Endothelial cell of umbilical vein (primary cell): ENCODE measurements around the gene CPSF4. TPM values are rescaled to one million over a fixed set of nuclear protein-coding genes. Genes with fewer than 3 reads are reported as not detected.

Experiments used
- BruUV-seq: library from RNA; stranded (reverse); fragments of 400-500 nt; replicated peaks from 2 replicates; lab custom pipeline; 2021; lab: Mats Ljungman, UMichigan
- CTCF ChIA-PET: fragments of 300-600, 350-600 bp; sonication (Branson Sonifier 250); formaldehyde crosslinking; loops from one replicate; lab custom pipeline; 2021; ENCODE audit warnings: antibody characterized with exemption, inconsistent platforms; lab: Charles Lee
- POLR2A ChIA-PET: fragments of 300-600, 350-600 bp; sonication (Branson Sonifier 250); formaldehyde crosslinking; loops from one replicate; lab custom pipeline; 2021; ENCODE audit warnings: antibody characterized with exemption, inconsistent platforms; lab: Charles Lee
- DNase-seq: peaks from one replicate; pipeline ENCODE4 v3.0.0-alpha.2; 2011; ENCODE audit warnings: low read depth, low spot score
- FAIRE-seq: peaks from 2 replicates; lab custom pipeline; 2011; peaks lifted over from hg19 to GRCh38; lab: Jason Lieb, UNC
- H2AFZ ChIP-seq: 2 replicates; pipeline ENCODE4 v1.6.0; 2012; ENCODE audit warnings: low read depth, low read length, control low read depth, inconsistent platforms
- H3K27ac ChIP-seq: 2 replicates; pipeline ENCODE4 v1.5.1; 2011; ENCODE audit warnings: low read depth, mild to moderate bottlenecking, control low read depth, low read length, moderate library complexity; ENCODE audit not compliant: insufficient read depth
- H3K27me3 ChIP-seq, 2 experiments: 2 replicates each; pipeline versions ENCODE4 v1.6.0 to v1.6.1; 2011; ENCODE audit warnings: low read length in 2 of 2, mixed read lengths in 1 of 2; ENCODE audit not compliant: control insufficient read depth in 2 of 2, insufficient read depth in 2 of 2
- H3K36me3 ChIP-seq, 2 experiments: 2 replicates in 1 of 2; 3 replicates in 1 of 2; pipeline ENCODE4 v1.5.1; 2011; ENCODE audit warnings: low read length in 2 of 2, mild to moderate bottlenecking in 1 of 2, moderate library complexity in 1 of 2; ENCODE audit not compliant: control insufficient read depth in 2 of 2, insufficient read depth in 2 of 2; ENCODE audit errors: extremely low read depth in 1 of 2
- H3K4me1 ChIP-seq: 3 replicates; pipeline ENCODE4 v1.5.1; 2011; ENCODE audit warnings: mild to moderate bottlenecking, low read length; ENCODE audit not compliant: control insufficient read depth, insufficient read depth; ENCODE audit errors: extremely low read depth
- H3K4me2 ChIP-seq: 2 replicates; pipeline ENCODE4 v1.6.1; 2011; ENCODE audit warnings: low read length, control low read depth, mixed read lengths; ENCODE audit not compliant: insufficient read depth
- H3K4me3 ChIP-seq, 3 experiments: fragments of 200-600 bp in 1 of 3; sonication (generic), shearing (Covaris generic) in 1 of 3; replicated peaks in 1 of 3; 2 replicates each; pipeline ENCODE4 v1.5.1; 2011 to 2016; ENCODE audit warnings: control low read depth in 3 of 3, low read length in 3 of 3, mild to moderate bottlenecking in 2 of 3, inconsistent platforms in 1 of 3, low read depth in 1 of 3, moderate library complexity in 1 of 3; ENCODE audit not compliant: insufficient read depth in 1 of 3
- H3K79me2 ChIP-seq: 2 replicates; pipeline ENCODE4 v1.6.0; 2012; ENCODE audit warnings: low read length, inconsistent platforms; ENCODE audit not compliant: control insufficient read depth, insufficient read depth
- H3K9ac ChIP-seq: replicated peaks from 2 replicates; pipeline ENCODE3; 2011; ENCODE audit warnings: low read length, control low read depth; ENCODE audit not compliant: insufficient read depth; ENCODE audit errors: extremely low read depth
- H3K9me1 ChIP-seq: replicated peaks from 3 replicates; pipeline ENCODE4 v1.6.0; 2011; ENCODE audit warnings: mild to moderate bottlenecking, low read length; ENCODE audit not compliant: control insufficient read depth, insufficient read depth; ENCODE audit errors: extremely low read depth
- H3K9me3 ChIP-seq: replicated peaks from 2 replicates; pipeline ENCODE4 v1.5.1; 2012; ENCODE audit warnings: low read length, inconsistent platforms; ENCODE audit not compliant: control insufficient read depth, insufficient read depth
- H4K20me1 ChIP-seq: replicated peaks from 2 replicates; pipeline ENCODE3; 2011; ENCODE audit warnings: mild to moderate bottlenecking, low read length; ENCODE audit not compliant: control insufficient read depth, insufficient read depth; ENCODE audit errors: extremely low read depth
- EZH2 ChIP-seq: IDR thresholded peaks from 2 replicates; pipeline ENCODE4 v1.6.1; 2012; ENCODE audit warnings: borderline replicate concordance, low read depth, mild to moderate bottlenecking, moderate library complexity, low read length, inconsistent platforms; ENCODE audit not compliant: severe bottlenecking
- POLR2AphosphoS5 ChIP-seq: IDR thresholded peaks from 2 replicates; pipeline ENCODE4 v1.6.1; 2012; ENCODE audit warnings: low read depth, mild to moderate bottlenecking, control low read depth, low read length, moderate library complexity; ENCODE audit not compliant: insufficient read depth
- dilution Hi-C: fragments of 300-500 bp; cut with MboI; formaldehyde crosslinking; loops from one replicate; pipeline ENCODE4 v1.15.0; 2019; ENCODE audit warnings: low sequenced_read_pairs; ENCODE audit not compliant: extremely low pct_ligation_motif_present
- intact Hi-C: fragments of 100-400 bp; cut with micrococcal nuclease; formaldehyde crosslinking; loops from one replicate; pipeline ENCODE4 v1.10.0; 2022
- polyA plus RNA-seq, 4 experiments: library from polyadenylated mRNA; depleted of rRNA in 3 of 4; stranded (reverse) in 3 of 4; unstranded in 1 of 4; fragments of >200 nt; gene quantifications; 2 replicates each; pipeline versions ENCODE4 v1.2.1 to v1.2.3, GENCODE V29; 2011 to 2012; ENCODE audit warnings: missing spikeins in 1 of 4
- total RNA-seq: library from RNA; stranded (reverse); gene quantifications from 2 replicates; pipeline ENCODE4 v1.2.3, GENCODE V29; 2021
- TF ChIP-seq, protein P1 (sequence below), 2 donors: IDR thresholded peaks; 1 replicate in 1 of 2; 2 replicates in 1 of 2; pipeline ENCODE4 v1.5.1; 2011; ENCODE audit warnings: low read length in 2 of 2, mild to moderate bottlenecking in 2 of 2, moderate library complexity in 2 of 2, control low read depth in 1 of 2, inconsistent platforms in 1 of 2, low read depth in 1 of 2; ENCODE audit not compliant: insufficient read depth in 1 of 2; ENCODE audit errors: extremely low read depth in 1 of 2
- TF ChIP-seq, protein P2 (sequence below): IDR thresholded peaks from 2 replicates; pipeline ENCODE4 v1.6.1; 2011; ENCODE audit not compliant: insufficient read depth, insufficient read length

CPSF4 gene
- total and polyA plus RNA-seq, 2 donors (not counting 3 experiments of a cell fraction or from before 2014, with no cell fraction given): 51.5 to 53.0 TPM

DNA sequence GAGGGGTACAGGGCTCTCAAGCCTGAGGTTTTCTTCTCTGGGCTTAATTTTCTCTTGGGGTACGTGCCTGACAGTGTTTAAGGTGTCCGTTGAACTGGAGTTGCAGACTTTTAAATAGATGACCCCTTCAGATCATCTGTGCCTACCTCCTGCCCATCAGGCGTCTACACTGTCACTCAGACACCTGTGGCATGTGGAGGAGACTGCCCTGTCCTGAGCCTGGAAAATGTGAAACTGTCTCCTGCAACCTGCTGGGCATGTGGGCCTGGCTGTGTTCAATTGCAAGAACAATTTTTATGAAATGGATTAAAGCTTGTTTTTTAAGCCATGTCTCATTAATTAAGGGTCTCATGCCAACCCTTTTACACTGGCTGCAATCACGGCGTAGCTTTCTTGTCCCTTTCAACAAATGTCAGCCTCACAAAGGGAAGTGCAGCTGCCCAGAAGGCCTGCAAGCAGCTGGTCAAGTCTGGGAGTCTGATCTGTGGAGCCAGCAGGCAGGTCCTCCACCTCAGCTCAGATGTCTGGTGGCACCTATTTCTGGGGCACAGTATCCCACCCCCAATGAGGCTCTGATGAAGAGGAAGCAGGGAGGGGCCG is 18.4 kb downstream of the CPSF4 start:
- H3K9ac ChIP-seq: no peak overlapping the region
- H3K27ac ChIP-seq: no peak overlapping the region
- no peaks in the 10 kb centered on the region for H3K27me3 ChIP-seq
- no peak for FAIRE-seq
- no peaks in the 10 kb centered on the region for H4K20me1 ChIP-seq
- BruUV-seq: no TSS peak
- peaks cover 9 to 51% of the 10 kb centered on the region in 2 experiments for H3K36me3 ChIP-seq
- CTCF ChIA-PET: interaction anchor here (0.6 kb wide), 1 partner anchor 9 kb away, joined by 3 read pairs; no protein-coding TSS in a partner anchor
- TF ChIP-seq EZH2: no peak
- TF ChIP-seq, protein P1, sequence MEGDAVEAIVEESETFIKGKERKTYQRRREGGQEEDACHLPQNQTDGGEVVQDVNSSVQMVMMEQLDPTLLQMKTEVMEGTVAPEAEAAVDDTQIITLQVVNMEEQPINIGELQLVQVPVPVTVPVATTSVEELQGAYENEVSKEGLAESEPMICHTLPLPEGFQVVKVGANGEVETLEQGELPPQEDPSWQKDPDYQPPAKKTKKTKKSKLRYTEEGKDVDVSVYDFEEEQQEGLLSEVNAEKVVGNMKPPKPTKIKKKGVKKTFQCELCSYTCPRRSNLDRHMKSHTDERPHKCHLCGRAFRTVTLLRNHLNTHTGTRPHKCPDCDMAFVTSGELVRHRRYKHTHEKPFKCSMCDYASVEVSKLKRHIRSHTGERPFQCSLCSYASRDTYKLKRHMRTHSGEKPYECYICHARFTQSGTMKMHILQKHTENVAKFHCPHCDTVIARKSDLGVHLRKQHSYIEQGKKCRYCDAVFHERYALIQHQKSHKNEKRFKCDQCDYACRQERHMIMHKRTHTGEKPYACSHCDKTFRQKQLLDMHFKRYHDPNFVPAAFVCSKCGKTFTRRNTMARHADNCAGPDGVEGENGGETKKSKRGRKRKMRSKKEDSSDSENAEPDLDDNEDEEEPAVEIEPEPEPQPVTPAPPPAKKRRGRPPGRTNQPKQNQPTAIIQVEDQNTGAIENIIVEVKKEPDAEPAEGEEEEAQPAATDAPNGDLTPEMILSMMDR (IDR thresholded peaks at IDR 0.05; ENCODE audit: extremely low read depth in 1 of 2, insufficient read depth in 1 of 2, low read depth in 1 of 2, low read length in 2 of 2): no peak
- TF ChIP-seq, protein P2, sequence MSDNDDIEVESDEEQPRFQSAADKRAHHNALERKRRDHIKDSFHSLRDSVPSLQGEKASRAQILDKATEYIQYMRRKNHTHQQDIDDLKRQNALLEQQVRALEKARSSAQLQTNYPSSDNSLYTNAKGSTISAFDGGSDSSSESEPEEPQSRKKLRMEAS: no peak
- no peak for TF ChIP-seq POLR2AphosphoS5
- intact Hi-C loops: no loop called here
- dilution Hi-C loops: no loop called here
- no peak overlapping the region for H2AFZ ChIP-seq
- no peak overlapping the region for H3K4me2 ChIP-seq
- no peaks in the 10 kb centered on the region for H3K9me1 ChIP-seq
- no peaks in the 10 kb centered on the region for H3K9me3 ChIP-seq
- POLR2A ChIA-PET: no interaction called here
- no peaks in the 10 kb centered on the region for H3K4me1 ChIP-seq
- no peak overlapping the region for H3K4me3 ChIP-seq
- peaks cover 41% of the 10 kb centered on the region for H3K79me2 ChIP-seq
- DNase-seq: no peak
